ENCODE results near the gene ANKRD13D.

ANKRD13D gene

DNA sequence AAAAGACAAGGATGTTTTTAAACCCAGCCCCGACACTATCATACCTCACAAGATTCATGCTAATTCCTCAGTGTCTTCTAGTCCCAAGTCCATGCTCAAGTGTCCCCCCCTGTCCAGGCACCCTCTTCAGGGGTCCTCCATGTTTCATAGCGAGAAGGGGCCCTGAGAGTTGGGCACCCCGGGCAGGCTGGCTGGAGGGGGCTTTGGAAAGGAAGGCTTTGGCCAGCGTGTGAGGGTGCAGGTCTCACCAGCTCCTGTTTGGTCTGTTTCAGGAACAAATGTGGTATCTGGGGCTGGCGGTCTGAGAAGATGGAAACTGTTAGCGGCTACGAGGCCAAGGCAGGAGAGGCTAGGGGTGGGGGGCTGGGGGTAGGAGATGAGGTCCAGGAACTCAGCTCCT, 9.7 kb downstream of the ANKRD13D start:
- H3K27ac ChIP-seq (ENCODE audit: insufficient read depth, low read length, poor library complexity, severe bottlenecking): no peak overlapping the region
- no peak for DNase-seq
- H3K36me3 ChIP-seq (ENCODE audit: control insufficient read depth, insufficient read depth, low read length): peaks cover 56% of the 10 kb centered on the region
- peaks cover 6% of the 10 kb centered on the region for H3K4me1 ChIP-seq (ENCODE audit: control insufficient read depth, insufficient read depth, low read length, poor library complexity, severe bottlenecking)
- H3K27me3 ChIP-seq (replicated peaks; ENCODE audit: control insufficient read depth, insufficient read depth, low read length, poor library complexity, severe bottlenecking): no peaks in the 10 kb centered on the region
- peaks cover 8% of the 10 kb centered on the region for H3K9me3 ChIP-seq (ENCODE audit: control insufficient read depth, low read length)
- no peak overlapping the region for H3K4me3 ChIP-seq (ENCODE audit: insufficient read depth, low read depth, low read length, poor library complexity, severe bottlenecking)

DNA sequence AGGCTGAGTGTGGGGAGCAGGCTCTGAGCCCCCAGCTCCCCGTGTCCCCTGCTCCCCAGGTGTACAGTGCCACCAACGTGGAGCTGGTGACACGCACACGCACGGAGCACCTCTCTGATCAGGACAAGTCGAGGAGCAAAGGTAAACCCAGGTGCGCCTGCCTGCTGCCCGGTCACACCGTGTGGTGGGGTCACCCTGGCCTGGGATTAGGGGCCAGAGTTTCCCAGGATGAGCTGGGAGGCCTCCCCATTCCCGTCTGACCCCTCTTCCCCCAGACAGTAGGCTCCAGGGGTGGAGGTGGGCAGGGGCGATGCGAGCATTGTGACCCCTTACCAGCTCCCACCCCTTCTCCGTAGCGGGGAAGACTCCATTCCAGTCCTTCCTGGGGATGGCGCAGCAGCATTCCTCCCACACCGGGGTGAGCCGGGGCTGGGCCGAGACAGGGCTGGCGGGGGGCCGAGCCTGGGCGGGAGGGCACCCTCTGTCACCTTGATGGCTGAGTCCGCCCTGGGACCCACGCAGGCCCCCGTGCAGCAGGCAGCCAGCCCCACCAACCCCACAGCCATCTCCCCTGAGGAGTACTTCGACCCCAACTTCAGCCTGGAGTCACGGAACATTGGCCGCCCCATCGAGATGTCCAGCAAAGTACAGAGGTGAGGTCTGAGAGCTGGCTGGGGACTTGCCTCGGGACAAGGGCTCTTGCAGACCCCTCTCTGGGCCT, 10.5 kb downstream of the ANKRD13D start:
- peaks cover 8% of the 10 kb centered on the region for H3K9me3 ChIP-seq (ENCODE audit: control insufficient read depth, low read length)
- no peaks in the 10 kb centered on the region for H3K27me3 ChIP-seq (replicated peaks; ENCODE audit: control insufficient read depth, insufficient read depth, low read length, poor library complexity, severe bottlenecking)
- H3K36me3 ChIP-seq (ENCODE audit: control insufficient read depth, insufficient read depth, low read length): peaks cover 55% of the 10 kb centered on the region
- no peak overlapping the region for H3K27ac ChIP-seq (ENCODE audit: insufficient read depth, low read length, poor library complexity, severe bottlenecking)
- H3K4me3 ChIP-seq (ENCODE audit: insufficient read depth, low read depth, low read length, poor library complexity, severe bottlenecking): no peak overlapping the region
- DNase-seq: no peak
- peaks cover 14% of the 10 kb centered on the region for H3K4me1 ChIP-seq (ENCODE audit: control insufficient read depth, insufficient read depth, low read length, poor library complexity, severe bottlenecking)

DNA sequence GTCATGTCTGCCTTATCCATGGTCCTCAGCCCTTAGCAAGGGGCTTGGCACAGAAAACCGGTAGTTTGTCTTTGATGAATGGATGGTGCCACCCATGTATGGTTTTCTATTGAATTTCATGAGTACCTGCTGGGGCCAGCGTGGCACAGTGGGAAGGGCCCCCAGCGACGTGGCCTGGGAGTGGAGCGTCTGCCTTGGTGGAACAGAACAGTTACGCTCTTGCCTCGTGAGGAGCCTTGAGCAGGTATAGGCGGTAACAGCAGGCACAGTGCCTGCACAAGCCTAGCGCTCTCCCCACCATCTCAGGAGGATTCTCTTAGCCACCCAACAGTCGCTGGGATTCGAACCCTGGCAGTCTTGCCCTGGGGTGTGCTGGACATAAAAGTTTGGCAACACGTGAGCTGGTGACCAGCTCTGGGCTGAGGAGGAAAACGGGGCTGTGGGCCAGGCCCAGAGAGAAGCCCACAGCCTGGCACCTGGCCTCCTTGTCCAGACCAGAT, 11.2 kb downstream of the ANKRD13D start:
- DNase-seq: no peak
- Histone ChIP-seq H3K36me3 (ENCODE audit: control insufficient read depth, insufficient read depth, low read length) (peaks cover 48% of the 10 kb centered on the region), H3K9me3 (ENCODE audit: control insufficient read depth, low read length) (peaks cover 8% of the 10 kb centered on the region), H3K27ac (ENCODE audit: insufficient read depth, low read length, poor library complexity, severe bottlenecking) (no peak overlapping the region), H3K27me3 (replicated peaks; ENCODE audit: control insufficient read depth, insufficient read depth, low read length, poor library complexity, severe bottlenecking) (no peaks in the 10 kb centered on the region), H3K4me1 (ENCODE audit: control insufficient read depth, insufficient read depth, low read length, poor library complexity, severe bottlenecking) (peaks cover 17% of the 10 kb centered on the region), H3K4me3 (ENCODE audit: insufficient read depth, low read depth, low read length, poor library complexity, severe bottlenecking) (no peak overlapping the region)

DNA sequence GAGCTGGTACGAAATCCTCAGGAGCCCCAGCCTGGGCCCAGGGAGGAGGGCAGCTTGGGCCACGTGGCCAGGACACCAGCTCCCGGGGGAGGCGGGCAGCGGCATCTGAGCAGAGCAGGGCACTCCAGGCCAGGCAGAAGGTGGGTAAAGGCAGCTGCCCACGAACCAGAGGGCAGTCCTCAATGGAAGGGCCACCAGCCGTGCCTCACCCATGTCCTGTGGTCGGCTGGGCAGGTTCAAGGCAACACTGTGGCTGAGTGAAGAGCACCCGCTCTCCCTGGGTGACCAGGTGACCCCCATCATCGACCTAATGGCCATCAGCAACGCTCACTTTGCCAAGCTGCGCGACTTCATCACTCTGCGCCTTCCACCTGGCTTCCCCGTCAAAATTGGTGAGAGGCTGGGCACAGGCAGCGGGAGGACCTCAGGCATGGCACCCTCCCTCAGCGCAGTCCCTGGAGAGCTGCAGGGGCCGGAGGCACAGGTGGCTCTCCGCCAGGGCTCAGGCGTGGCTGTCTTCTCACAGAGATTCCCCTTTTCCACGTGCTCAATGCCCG, 11.7 kb downstream of the ANKRD13D start:
- Histone ChIP-seq H3K4me1 (ENCODE audit: control insufficient read depth, insufficient read depth, low read length, poor library complexity, severe bottlenecking) (peaks cover 17% of the 10 kb centered on the region), H3K27me3 (replicated peaks; ENCODE audit: control insufficient read depth, insufficient read depth, low read length, poor library complexity, severe bottlenecking) (no peaks in the 10 kb centered on the region), H3K9me3 (ENCODE audit: control insufficient read depth, low read length) (peaks cover 5% of the 10 kb centered on the region), H3K4me3 (ENCODE audit: insufficient read depth, low read depth, low read length, poor library complexity, severe bottlenecking) (no peak overlapping the region), H3K36me3 (ENCODE audit: control insufficient read depth, insufficient read depth, low read length) (peaks cover 45% of the 10 kb centered on the region), H3K27ac (ENCODE audit: insufficient read depth, low read length, poor library complexity, severe bottlenecking) (no peak overlapping the region)
- no peak for DNase-seq

DNA sequence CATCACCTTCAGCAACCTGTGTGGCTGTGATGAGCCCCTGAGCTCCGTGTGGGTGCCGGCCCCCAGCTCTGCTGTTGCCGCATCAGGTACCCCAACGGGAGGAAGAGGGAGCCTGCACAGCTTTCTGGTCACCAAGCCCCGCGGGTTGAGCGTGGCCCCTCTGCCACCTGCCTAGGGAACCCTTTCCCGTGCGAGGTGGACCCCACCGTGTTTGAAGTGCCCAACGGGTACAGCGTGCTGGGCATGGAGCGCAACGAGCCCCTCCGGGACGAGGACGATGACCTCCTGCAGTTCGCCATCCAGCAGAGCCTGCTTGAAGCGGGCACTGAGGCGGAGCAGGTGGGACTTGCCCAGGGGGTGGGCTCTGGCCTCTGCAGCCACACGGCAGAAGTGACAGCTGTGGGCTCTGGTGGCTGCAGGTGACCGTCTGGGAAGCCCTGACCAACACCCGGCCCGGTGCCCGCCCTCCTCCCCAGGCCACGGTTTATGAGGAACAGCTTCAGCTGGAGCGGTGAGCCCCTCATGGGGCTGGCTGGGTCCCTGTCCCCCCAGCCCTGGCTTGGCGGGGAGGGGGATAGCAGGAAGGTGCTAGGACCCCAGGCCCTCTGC, 12.3 kb downstream of the ANKRD13D start:
- Histone ChIP-seq H3K36me3 (ENCODE audit: control insufficient read depth, insufficient read depth, low read length) (peaks cover 44% of the 10 kb centered on the region), H3K4me3 (ENCODE audit: insufficient read depth, low read depth, low read length, poor library complexity, severe bottlenecking) (no peak overlapping the region), H3K27ac (ENCODE audit: insufficient read depth, low read length, poor library complexity, severe bottlenecking) (no peak overlapping the region)

DNA sequence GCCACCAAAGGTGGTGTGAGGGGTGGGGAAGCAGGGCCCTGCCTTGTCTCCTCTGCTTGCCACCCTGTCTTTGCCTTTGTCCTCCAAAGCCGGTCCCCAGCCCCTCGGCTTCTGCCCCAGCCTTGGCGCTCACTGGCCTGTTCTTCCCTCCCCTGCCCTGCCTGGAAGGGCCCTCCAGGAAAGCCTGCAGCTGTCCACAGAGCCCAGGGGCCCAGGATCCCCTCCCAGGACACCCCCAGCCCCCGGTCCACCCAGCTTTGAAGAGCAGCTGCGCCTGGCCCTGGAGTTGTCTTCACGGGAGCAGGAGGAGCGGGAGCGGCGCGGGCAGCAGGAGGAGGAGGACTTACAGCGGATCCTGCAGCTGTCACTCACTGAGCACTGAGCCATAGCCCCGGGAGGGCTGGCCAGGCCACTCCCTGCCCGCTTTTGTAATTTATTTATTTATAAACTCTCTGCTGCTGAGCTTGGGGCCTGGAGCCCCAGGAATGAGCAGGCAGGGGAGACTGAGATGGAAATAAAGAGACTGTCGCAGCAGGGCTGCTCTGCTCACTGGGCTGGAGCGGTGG, 12.9 kb downstream of the ANKRD13D start:
- H3K27me3 ChIP-seq (replicated peaks; ENCODE audit: control insufficient read depth, insufficient read depth, low read length, poor library complexity, severe bottlenecking): no peaks in the 10 kb centered on the region
- no peak for DNase-seq
- H3K4me3 ChIP-seq (ENCODE audit: insufficient read depth, low read depth, low read length, poor library complexity, severe bottlenecking): no peak overlapping the region
- H3K27ac ChIP-seq (ENCODE audit: insufficient read depth, low read length, poor library complexity, severe bottlenecking): peak overlapping the region; percentile 69
- no peaks in the 10 kb centered on the region for H3K9me3 ChIP-seq (ENCODE audit: control insufficient read depth, low read length)
- H3K36me3 ChIP-seq (ENCODE audit: control insufficient read depth, insufficient read depth, low read length): peaks cover 39% of the 10 kb centered on the region
- H3K4me1 ChIP-seq (ENCODE audit: control insufficient read depth, insufficient read depth, low read length, poor library complexity, severe bottlenecking): peaks cover 17% of the 10 kb centered on the region

More for the DNA sequence above, 12.3 kb downstream of the ANKRD13D start:
- no peaks in the 10 kb centered on the region for H3K27me3 ChIP-seq (replicated peaks; ENCODE audit: control insufficient read depth, insufficient read depth, low read length, poor library complexity, severe bottlenecking)
- no peaks in the 10 kb centered on the region for H3K9me3 ChIP-seq (ENCODE audit: control insufficient read depth, low read length)
- DNase-seq: no peak
- peaks cover 17% of the 10 kb centered on the region for H3K4me1 ChIP-seq (ENCODE audit: control insufficient read depth, insufficient read depth, low read length, poor library complexity, severe bottlenecking)

DNA sequence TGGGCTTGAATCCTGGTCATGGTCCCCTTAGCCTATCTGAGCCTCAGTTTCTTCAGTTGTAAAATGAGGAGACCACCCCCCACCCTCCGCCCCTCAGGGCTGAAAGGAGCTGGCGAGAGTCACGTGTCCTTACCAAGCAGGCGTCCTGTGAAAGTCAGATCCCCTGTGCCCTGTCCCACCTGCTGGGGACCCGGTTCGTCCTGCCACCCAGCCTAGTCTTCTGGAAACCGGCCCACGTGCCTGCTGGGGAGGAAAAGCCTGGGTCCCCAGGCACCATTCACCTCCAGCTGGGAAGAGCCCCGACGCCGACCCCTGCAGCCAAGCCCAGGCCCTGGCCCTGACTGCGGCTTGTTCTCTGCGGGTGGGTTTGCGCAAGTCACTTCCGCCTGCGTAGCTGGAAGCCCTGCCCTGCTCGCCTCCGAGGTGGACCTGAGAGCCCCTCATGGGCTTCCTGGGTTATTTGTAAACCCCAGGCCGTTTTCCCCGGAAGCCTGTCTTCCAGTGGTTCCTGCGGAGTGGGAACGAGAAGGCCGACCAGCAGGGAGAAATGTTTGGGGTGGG, 13.5 kb downstream of the ANKRD13D start:
- H3K36me3 ChIP-seq (ENCODE audit: control insufficient read depth, insufficient read depth, low read length): peaks cover 37% of the 10 kb centered on the region
- no peak for DNase-seq
- H3K4me3 ChIP-seq (ENCODE audit: insufficient read depth, low read depth, low read length, poor library complexity, severe bottlenecking): peak overlapping the region; percentile 80
- H3K27me3 ChIP-seq (replicated peaks; ENCODE audit: control insufficient read depth, insufficient read depth, low read length, poor library complexity, severe bottlenecking): no peaks in the 10 kb centered on the region
- H3K27ac ChIP-seq (ENCODE audit: insufficient read depth, low read length, poor library complexity, severe bottlenecking): peak overlapping the region; percentile 69
- H3K4me1 ChIP-seq (ENCODE audit: control insufficient read depth, insufficient read depth, low read length, poor library complexity, severe bottlenecking): peaks cover 17% of the 10 kb centered on the region
- no peaks in the 10 kb centered on the region for H3K9me3 ChIP-seq (ENCODE audit: control insufficient read depth, low read length)

DNA sequence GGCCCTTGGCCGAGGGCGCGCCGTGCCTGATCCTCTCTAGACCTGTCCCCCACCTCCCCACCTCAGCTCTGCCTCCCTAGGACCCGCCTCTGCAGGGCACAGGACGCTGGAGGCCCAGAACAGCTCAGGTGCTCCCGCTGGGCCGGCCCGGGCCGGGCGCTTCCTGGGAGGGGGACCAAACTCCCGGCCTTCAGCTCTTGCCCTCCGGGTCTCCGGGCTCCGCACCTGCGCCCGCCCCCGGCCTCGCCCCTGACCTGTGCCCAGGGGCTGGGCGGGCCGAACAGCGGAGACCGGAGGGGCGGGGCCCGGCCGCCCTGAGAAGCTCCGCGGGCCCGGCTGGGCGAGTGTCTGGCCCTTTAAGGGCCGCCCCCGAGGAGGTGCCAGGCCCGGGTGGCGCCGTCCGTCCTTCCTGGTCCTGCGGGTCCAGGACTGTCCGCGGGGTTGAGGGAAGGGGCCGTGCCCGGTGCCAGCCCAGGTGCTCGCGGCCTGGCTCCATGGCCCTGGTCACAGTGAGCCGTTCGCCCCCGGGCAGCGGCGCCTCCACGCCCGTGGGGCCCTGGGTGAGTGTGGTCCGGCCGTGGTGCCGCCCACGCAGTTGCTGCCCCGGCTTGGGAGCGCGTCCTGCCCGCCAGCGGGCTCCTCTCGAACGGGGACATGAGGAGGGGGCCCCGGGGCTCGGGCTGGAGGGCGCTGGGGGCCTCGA, 14.2 kb downstream of the ANKRD13D start, which contains the start of gene SSH3:
Gene SSH3, plus strand, starts transcription at position 399 of the 703 bp plus-strand sequence. Its CDS starts 96 bp downstream, at position 495.
- Histone ChIP-seq H3K9me3 (ENCODE audit: control insufficient read depth, low read length) (no peaks in the 10 kb centered on the region), H3K4me3 (ENCODE audit: insufficient read depth, low read depth, low read length, poor library complexity, severe bottlenecking) (peak within 1 kb of the TSS; percentile 80), H3K27ac (ENCODE audit: insufficient read depth, low read length, poor library complexity, severe bottlenecking) (peak within 1 kb of the TSS; percentile 69), H3K27me3 (replicated peaks; ENCODE audit: control insufficient read depth, insufficient read depth, low read length, poor library complexity, severe bottlenecking) (no peaks in the 10 kb centered on the region), H3K4me1 (ENCODE audit: control insufficient read depth, insufficient read depth, low read length, poor library complexity, severe bottlenecking) (peaks cover 17% of the 10 kb centered on the region), H3K36me3 (ENCODE audit: control insufficient read depth, insufficient read depth, low read length) (peaks cover 37% of the 10 kb centered on the region)
- peak in 1 of 3 donors; percentile 43 for DNase-seq

DNA sequence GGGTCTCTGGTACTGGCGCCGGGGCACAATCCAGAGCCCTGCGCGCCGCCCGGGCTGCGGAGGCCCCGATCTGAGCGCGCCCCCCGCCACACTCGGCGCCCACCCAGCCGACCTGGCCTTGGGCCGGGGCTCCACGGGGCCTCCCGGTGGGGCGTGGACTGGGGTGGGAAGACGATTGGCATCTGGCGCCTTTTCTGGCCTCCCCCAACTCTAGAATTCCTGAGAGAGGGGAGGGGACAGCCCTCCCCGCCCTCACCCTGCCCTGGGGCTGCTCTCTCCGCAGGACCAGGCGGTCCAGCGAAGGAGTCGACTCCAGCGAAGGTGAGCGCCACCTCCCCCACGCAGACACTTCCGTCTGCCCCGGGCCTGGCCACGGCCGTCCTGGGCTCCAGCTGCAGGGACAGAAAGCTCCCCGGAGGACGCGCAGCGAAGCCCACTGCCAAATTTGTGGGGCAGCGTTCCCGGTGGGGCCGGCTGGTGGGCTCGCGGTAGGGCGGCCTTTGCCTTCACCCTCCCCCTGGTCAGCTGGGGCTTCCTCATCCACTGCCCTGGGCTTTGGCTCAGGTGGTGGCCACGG, 14.8 kb downstream of the ANKRD13D start:
- H3K27ac ChIP-seq (ENCODE audit: insufficient read depth, low read length, poor library complexity, severe bottlenecking): peak overlapping the region; percentile 69
- H3K36me3 ChIP-seq (ENCODE audit: control insufficient read depth, insufficient read depth, low read length): peaks cover 36% of the 10 kb centered on the region
- no peak for DNase-seq
- no peaks in the 10 kb centered on the region for H3K27me3 ChIP-seq (replicated peaks; ENCODE audit: control insufficient read depth, insufficient read depth, low read length, poor library complexity, severe bottlenecking)
- peak overlapping the region; percentile 80 for H3K4me3 ChIP-seq (ENCODE audit: insufficient read depth, low read depth, low read length, poor library complexity, severe bottlenecking)
- peaks cover 17% of the 10 kb centered on the region for H3K4me1 ChIP-seq (ENCODE audit: control insufficient read depth, insufficient read depth, low read length, poor library complexity, severe bottlenecking)
- H3K9me3 ChIP-seq (ENCODE audit: control insufficient read depth, low read length): no peaks in the 10 kb centered on the region
